GM21576 (cell line): Measurements from ENCODE around the gene TXNDC5.
"Not testable (repeated sequence)": the region's sequence is repeated elsewhere in the genome, so short reads cannot be mapped to it uniquely, and the experiment has no call there.

Source experiments
- ATAC-seq: cut with Tn5 transposase; IDR thresholded peaks from one replicate; pipeline ENCODE4 v1.9.1; 2021; ENCODE audit warnings: mild to moderate bottlenecking, moderate library complexity; ENCODE audit not compliant: unreplicated experiment

TXNDC5 gene

GRCh38 chr6:7897461-7898192 lies 13.0 kb downstream of the TXNDC5 start:
- ATAC-seq, result peak; percentile 65

- no peak for ATAC-seq
Measured at GRCh38 chr6:7896465-7896987, 14.1 kb downstream of the TXNDC5 start.

GRCh38 chr6:7895125-7895423 lies 15.5 kb downstream of the TXNDC5 start:
- ATAC-seq, result no peak

- ATAC-seq, result no peak
Measured at GRCh38 chr6:7894262-7895124, 16.1 kb downstream of the TXNDC5 start.

- ATAC-seq, result no peak
Measured at GRCh38 chr6:7893342-7893741, 17.2 kb downstream of the TXNDC5 start.

- not testable (repeated sequence) for ATAC-seq
Measured at GRCh38 chr6:7892367-7892766, 18.2 kb downstream of the TXNDC5 start.

- ATAC-seq, result no peak
Measured at GRCh38 chr6:7891078-7891872, 19.3 kb downstream of the TXNDC5 start.

- no peak for ATAC-seq
Measured at GRCh38 chr6:7888587-7889357, 21.8 kb downstream of the TXNDC5 start.

- ATAC-seq, result no peak
Measured at GRCh38 chr6:7887278-7887991, 23.2 kb downstream of the TXNDC5 start.

- no peak for ATAC-seq
Measured at GRCh38 chr6:7886132-7886531, 24.5 kb downstream of the TXNDC5 start.

- no peak for ATAC-seq
Measured at GRCh38 chr6:7883381-7883780, 27.2 kb downstream of the TXNDC5 start.

- ATAC-seq, result no peak
Measured at GRCh38 chr6:7882505-7883257, 27.9 kb downstream of the TXNDC5 start.

- ATAC-seq, result no peak
Measured at GRCh38 chr6:7881765-7882500, 28.7 kb downstream of the TXNDC5 start.

- no peak for ATAC-seq
Measured at GRCh38 chr6:7880718-7881107, 29.9 kb downstream of the TXNDC5 start.

- no peak for ATAC-seq
Measured at GRCh38 chr6:7879980-7880717, 30.4 kb downstream of the TXNDC5 start.

GRCh38 chr6:7879579-7879978 lies 31.0 kb downstream of the TXNDC5 start:
- ATAC-seq, result no peak

GRCh38 chr6:7879043-7879442 lies 31.5 kb downstream of the TXNDC5 start:
- ATAC-seq, result no peak
